Measurements from ENCODE around the gene CDC5L. TPM values are rescaled to one million over a fixed set of nuclear protein-coding genes. Genes with fewer than 3 reads are reported as not detected.

CDC5L gene
- total RNA-seq, 1 donor from 2014 or later = 30.4 TPM

GRCh38 chr6:44474643-44475042, 87.1 kb downstream of the CDC5L start:
- no peak overlapping the region for H3K4me3 Mint-ChIP-seq (ENCODE audit: low read depth)

GRCh38 chr6:44475417-44475778, 87.9 kb downstream of the CDC5L start:
- no peak for TF ChIP-seq CTCF (IDR thresholded peaks at IDR 0.05; ENCODE audit: unreplicated experiment)
- Mint-ChIP-seq H3K4me3 (ENCODE audit: low read depth) (no peak overlapping the region), H3K36me3 (ENCODE audit: insufficient read depth) (no peaks in the 10 kb centered on the region), H3K4me1 (ENCODE audit: low read depth) (peaks cover 14% of the 10 kb centered on the region), H3K27me3 (peaks cover 22% of the 10 kb centered on the region), H3K27ac (no peak overlapping the region), H3K9me3 (ENCODE audit: low read depth) (no peaks in the 10 kb centered on the region)
- no peak for DNase-seq (ENCODE audit: low spot score, unreplicated experiment)

More at GRCh38 chr6:44474643-44475042, 87.1 kb downstream of the CDC5L start:
- no peak for DNase-seq (ENCODE audit: low spot score, unreplicated experiment)
- Mint-ChIP-seq H3K36me3 (ENCODE audit: insufficient read depth) (no peaks in the 10 kb centered on the region), H3K4me1 (ENCODE audit: low read depth) (peaks cover 14% of the 10 kb centered on the region), H3K27me3 (peaks cover 19% of the 10 kb centered on the region), H3K9me3 (ENCODE audit: low read depth) (no peaks in the 10 kb centered on the region), H3K27ac (no peak overlapping the region)
- no peak for TF ChIP-seq CTCF (IDR thresholded peaks at IDR 0.05; ENCODE audit: unreplicated experiment)

GRCh38 chr6:44475779-44476434, 88.4 kb downstream of the CDC5L start:
- H3K36me3 Mint-ChIP-seq (ENCODE audit: insufficient read depth) = no peaks in the 10 kb centered on the region
- H3K27ac Mint-ChIP-seq = peak overlapping the region; percentile 52
- peaks cover 14% of the 10 kb centered on the region for H3K4me1 Mint-ChIP-seq (ENCODE audit: low read depth)
- TF ChIP-seq CTCF (IDR thresholded peaks at IDR 0.05; ENCODE audit: unreplicated experiment) = peak; percentile 98
- no peak overlapping the region for H3K4me3 Mint-ChIP-seq (ENCODE audit: low read depth)
- no peaks in the 10 kb centered on the region for H3K9me3 Mint-ChIP-seq (ENCODE audit: low read depth)
- H3K27me3 Mint-ChIP-seq = peaks cover 22% of the 10 kb centered on the region
- peak; percentile 86 for DNase-seq (ENCODE audit: low spot score, unreplicated experiment)

GRCh38 chr6:44476849-44477248, 89.3 kb downstream of the CDC5L start:
- Mint-ChIP-seq H3K4me1 (ENCODE audit: low read depth) (peaks cover 12% of the 10 kb centered on the region), H3K27me3 (peaks cover 21% of the 10 kb centered on the region), H3K36me3 (ENCODE audit: insufficient read depth) (no peaks in the 10 kb centered on the region), H3K9me3 (ENCODE audit: low read depth) (no peaks in the 10 kb centered on the region), H3K27ac (no peak overlapping the region), H3K4me3 (ENCODE audit: low read depth) (no peak overlapping the region)
- no peak for TF ChIP-seq CTCF (IDR thresholded peaks at IDR 0.05; ENCODE audit: unreplicated experiment)
- DNase-seq (ENCODE audit: low spot score, unreplicated experiment) = no peak

GRCh38 chr6:44477293-44477894, 89.9 kb downstream of the CDC5L start:
- H3K9me3 Mint-ChIP-seq (ENCODE audit: low read depth) = no peaks in the 10 kb centered on the region
- H3K4me1 Mint-ChIP-seq (ENCODE audit: low read depth) = peaks cover 12% of the 10 kb centered on the region
- no peak for DNase-seq (ENCODE audit: low spot score, unreplicated experiment)
- H3K36me3 Mint-ChIP-seq (ENCODE audit: insufficient read depth) = no peaks in the 10 kb centered on the region
- H3K27me3 Mint-ChIP-seq = peaks cover 18% of the 10 kb centered on the region
- no peak overlapping the region for H3K27ac Mint-ChIP-seq
- no peak overlapping the region for H3K4me3 Mint-ChIP-seq (ENCODE audit: low read depth)
- no peak for TF ChIP-seq CTCF (IDR thresholded peaks at IDR 0.05; ENCODE audit: unreplicated experiment)

Measured in progenitor cell of endocrine pancreas (in vitro differentiated cells).